ENCODE measurements around the gene KIAA1755.

KIAA1755 gene

DNA sequence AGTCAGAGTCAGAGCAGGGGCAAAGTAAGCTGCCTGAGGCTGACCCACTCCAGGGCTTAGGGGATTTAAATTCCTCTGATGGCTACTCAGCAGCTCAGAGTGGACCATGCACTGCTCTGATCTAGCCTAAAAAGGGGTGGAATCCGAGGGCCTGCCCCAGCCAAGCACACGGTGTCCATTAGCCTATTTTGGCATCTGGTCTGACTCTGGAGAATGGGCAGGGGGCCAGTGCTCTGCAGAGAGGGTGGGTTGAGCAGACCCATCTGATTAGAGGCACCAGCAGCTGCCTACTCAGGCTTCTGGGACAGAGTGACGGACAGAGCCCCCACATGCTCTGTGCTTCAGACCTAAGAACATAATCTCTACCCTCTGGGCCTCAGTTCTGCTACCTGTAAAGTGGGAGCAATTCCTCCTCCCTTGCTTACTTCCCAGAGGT is 69.6 kb downstream of the KIAA1755 start:
- peaks cover 2% of the 10 kb centered on the region for H3K27me3 Mint-ChIP-seq

DNA sequence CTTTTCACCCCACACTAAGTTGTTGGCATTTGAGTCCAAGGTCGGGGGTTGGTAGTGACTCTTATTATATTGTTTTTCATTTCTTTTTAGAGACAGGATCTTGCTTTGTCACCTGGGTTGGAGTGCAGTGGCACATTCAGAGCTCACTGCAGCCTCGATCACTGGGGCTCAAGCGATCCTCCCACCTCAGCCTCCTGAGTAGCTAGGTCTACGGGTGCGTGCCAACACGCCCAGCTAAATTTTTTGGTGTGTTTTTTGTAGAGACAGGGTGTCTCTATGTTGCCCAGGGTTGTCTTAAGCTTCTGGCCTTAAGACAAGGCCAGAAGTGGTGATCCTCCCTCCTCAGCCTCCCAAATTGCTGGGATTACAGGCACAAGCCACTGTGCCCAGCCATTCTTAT is 70.4 kb downstream of the KIAA1755 start:
- Mint-ChIP-seq H3K27ac (no peak overlapping the region), H3K9me3 (ENCODE audit: low read depth) (no peaks in the 10 kb centered on the region)

More for the DNA sequence above, 69.6 kb downstream of the KIAA1755 start:
- H3K9me3 Mint-ChIP-seq (ENCODE audit: low read depth): no peaks in the 10 kb centered on the region
- H3K4me3 Mint-ChIP-seq: no peak overlapping the region
- no peak overlapping the region for H3K27ac Mint-ChIP-seq
- H3K4me1 Mint-ChIP-seq (ENCODE audit: low read depth): no peaks in the 10 kb centered on the region
- H3K36me3 Mint-ChIP-seq: no peaks in the 10 kb centered on the region

DNA sequence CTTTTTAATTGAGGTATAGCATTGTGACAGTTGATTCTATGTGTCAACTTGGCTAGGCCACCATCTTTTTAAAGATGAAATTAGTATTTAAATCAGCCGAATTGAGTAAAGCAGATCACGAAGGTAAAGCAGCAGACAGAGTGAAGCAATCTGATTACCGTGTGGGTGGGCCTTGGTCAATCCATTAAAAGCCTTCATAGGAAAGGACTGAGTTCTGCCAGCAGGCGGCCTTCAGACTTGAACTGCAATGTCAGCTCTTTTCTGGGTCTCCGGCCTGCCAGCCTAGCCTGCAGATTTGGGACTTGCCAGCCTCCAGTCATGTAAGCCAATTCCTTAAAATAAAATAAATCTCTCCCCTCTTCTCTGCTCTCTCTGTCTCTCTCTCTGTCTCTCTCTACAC is 73.0 kb downstream of the KIAA1755 start:
- H3K4me3 Mint-ChIP-seq: no peak overlapping the region
- no peaks in the 10 kb centered on the region for H3K9me3 Mint-ChIP-seq (ENCODE audit: low read depth)
- H3K4me1 Mint-ChIP-seq (ENCODE audit: low read depth): no peaks in the 10 kb centered on the region
- H3K27ac Mint-ChIP-seq: no peak overlapping the region
- H3K27me3 Mint-ChIP-seq: peaks cover 7% of the 10 kb centered on the region
- H3K36me3 Mint-ChIP-seq: no peaks in the 10 kb centered on the region

More for the DNA sequence above, 70.4 kb downstream of the KIAA1755 start:
- H3K36me3 Mint-ChIP-seq: no peaks in the 10 kb centered on the region
- no peaks in the 10 kb centered on the region for H3K4me1 Mint-ChIP-seq (ENCODE audit: low read depth)
- H3K27me3 Mint-ChIP-seq: peaks cover 3% of the 10 kb centered on the region
- H3K4me3 Mint-ChIP-seq: no peak overlapping the region

DNA sequence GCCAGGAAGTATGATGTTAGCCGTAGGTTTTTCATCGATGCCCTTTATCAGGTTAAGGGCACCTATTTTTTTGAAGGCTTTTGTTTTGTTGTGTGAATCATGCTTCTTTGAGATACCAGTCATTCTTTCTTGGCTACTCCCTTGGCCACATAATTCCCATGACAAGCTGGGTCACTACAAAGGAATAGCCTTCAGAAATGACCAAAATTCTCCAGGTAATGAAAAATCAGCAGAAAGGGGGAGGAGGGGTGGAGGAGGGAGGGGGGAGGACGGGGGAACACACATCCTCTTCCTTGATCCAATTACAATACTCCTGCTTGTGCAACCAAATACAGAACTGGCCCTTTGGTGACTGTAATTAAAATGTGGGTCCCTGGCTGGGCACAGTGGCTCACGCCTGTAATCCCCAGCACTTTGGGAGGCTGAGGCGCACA is 73.7 kb downstream of the KIAA1755 start:
- no peaks in the 10 kb centered on the region for H3K9me3 Mint-ChIP-seq (ENCODE audit: low read depth)
- no peak overlapping the region for H3K27ac Mint-ChIP-seq
- peaks cover 7% of the 10 kb centered on the region for H3K27me3 Mint-ChIP-seq

DNA sequence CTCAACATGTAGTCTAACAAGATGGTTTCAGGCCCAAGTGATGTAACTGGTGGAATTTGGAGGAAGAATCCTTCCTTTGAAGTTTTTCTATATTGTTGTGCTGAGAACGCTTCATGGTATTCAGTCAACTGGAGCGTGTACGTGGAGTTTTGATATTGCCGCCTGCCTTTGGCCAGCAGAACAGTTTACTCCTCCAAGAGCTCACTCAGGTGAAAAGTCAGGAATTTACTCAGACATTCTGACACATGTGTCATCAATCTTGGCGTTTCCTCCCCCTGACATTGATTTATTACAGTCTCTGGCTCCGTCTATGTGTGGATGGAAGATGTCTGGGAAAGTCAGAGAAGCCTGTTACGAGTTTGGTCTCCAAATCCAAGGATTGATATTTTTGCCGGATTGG is 76.4 kb downstream of the KIAA1755 start:
- Mint-ChIP-seq H3K27me3 (peaks cover 9% of the 10 kb centered on the region), H3K9me3 (ENCODE audit: low read depth) (no peaks in the 10 kb centered on the region), H3K36me3 (no peaks in the 10 kb centered on the region), H3K27ac (no peak overlapping the region), H3K4me1 (ENCODE audit: low read depth) (no peaks in the 10 kb centered on the region), H3K4me3 (no peak overlapping the region)

More for the DNA sequence above, 73.7 kb downstream of the KIAA1755 start:
- H3K36me3 Mint-ChIP-seq: no peaks in the 10 kb centered on the region
- no peak overlapping the region for H3K4me3 Mint-ChIP-seq
- no peaks in the 10 kb centered on the region for H3K4me1 Mint-ChIP-seq (ENCODE audit: low read depth)

DNA sequence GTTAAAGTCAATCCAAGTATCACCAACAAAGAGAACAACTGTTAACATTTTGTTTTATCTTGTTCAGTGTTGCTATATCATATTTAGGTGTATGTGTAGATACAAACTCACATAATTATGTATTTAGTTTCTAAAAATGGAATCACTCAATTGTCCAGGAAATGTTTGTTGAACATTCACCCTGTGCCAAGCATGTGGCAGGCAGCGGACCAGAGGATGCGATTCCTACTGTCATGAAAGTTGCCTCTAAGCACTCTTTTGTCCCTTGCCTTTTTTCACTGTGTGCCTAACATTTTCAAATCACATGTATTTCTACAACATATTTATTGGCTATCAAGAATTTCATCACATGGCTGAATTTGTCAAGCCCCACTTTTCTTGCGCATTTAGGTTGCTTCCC is 78.6 kb downstream of the KIAA1755 start:
- H3K4me1 Mint-ChIP-seq (ENCODE audit: low read depth): no peaks in the 10 kb centered on the region
- H3K9me3 Mint-ChIP-seq (ENCODE audit: low read depth): no peaks in the 10 kb centered on the region
- no peak overlapping the region for H3K27ac Mint-ChIP-seq
- no peaks in the 10 kb centered on the region for H3K36me3 Mint-ChIP-seq
- peaks cover 13% of the 10 kb centered on the region for H3K27me3 Mint-ChIP-seq
- no peak overlapping the region for H3K4me3 Mint-ChIP-seq

DNA sequence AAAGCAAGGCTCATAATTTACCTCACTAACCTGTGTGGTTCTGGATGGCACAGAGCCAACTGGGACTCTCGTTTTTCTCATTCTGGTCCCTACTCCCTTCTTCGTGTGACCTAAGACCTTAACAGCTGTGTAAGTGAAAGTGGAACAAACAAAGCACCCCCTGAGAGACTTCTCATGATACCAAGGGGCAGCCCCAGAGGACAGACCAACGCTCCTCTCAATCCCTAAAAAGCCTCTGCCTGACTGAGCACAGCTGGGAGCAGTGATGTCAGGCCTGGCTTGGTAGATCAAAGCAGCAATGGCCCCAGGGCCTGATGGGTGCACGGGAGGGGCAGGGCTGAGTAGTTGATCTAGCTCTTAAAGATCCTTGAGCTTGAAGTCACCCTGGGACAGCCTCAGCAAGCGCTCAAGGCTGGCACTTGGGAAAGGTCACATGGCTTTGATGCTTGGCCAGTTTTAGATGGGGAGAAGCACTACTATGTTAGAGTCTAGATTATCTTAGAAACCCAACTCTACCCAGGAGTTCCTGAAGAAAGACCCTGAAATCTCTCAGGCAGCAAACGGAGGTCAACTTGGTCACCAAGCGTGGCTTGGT is 79.2 kb downstream of the KIAA1755 start:
- no peaks in the 10 kb centered on the region for H3K9me3 Mint-ChIP-seq (ENCODE audit: low read depth)
- H3K27ac Mint-ChIP-seq: no peak overlapping the region
- no peaks in the 10 kb centered on the region for H3K36me3 Mint-ChIP-seq
- H3K27me3 Mint-ChIP-seq: peaks cover 13% of the 10 kb centered on the region
- no peaks in the 10 kb centered on the region for H3K4me1 Mint-ChIP-seq (ENCODE audit: low read depth)
- H3K4me3 Mint-ChIP-seq: no peak overlapping the region

DNA sequence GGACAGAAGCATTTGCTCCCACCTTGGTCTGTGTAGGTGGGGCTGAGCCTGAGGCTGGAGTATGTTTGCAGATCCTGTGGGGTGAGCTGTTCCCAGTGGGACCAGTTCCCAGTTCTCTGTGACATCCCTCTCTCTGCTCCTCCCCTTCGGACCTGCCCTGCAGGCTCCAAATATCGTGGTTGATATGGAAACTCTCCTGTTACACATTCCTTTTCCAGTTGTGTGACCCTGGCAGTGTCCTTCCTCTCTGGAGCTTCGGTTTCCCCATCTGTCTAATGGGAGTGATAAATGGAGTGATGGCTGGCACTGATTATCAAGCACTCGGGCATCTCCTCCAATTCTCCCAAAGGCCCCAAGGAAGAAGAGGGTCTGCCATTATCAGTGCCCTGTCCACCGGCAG is 79.8 kb downstream of the KIAA1755 start:
- no peak overlapping the region for H3K4me3 Mint-ChIP-seq
- H3K36me3 Mint-ChIP-seq: no peaks in the 10 kb centered on the region
- no peaks in the 10 kb centered on the region for H3K4me1 Mint-ChIP-seq (ENCODE audit: low read depth)
- H3K27me3 Mint-ChIP-seq: peaks cover 12% of the 10 kb centered on the region
- no peaks in the 10 kb centered on the region for H3K9me3 Mint-ChIP-seq (ENCODE audit: low read depth)
- no peak overlapping the region for H3K27ac Mint-ChIP-seq

DNA sequence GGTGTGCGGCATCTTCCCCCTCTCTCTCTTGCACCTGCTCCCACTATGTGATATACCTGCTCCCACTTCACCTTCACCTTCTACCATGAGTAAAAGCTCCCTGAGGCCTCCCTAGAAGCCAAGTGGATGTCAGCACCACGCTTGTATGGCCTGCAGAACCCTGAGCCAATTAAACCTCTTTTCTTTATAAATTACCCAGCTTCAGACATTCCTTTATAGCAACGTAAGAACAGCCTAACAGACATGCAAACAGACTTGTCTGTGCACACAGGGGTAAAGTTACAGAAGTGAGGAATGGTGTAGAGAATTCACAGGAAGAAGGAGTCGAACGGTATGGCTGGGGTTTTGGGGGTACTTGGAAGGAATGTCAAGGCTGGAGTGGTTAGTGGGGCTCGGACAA is 80.7 kb downstream of the KIAA1755 start:
- peaks cover 11% of the 10 kb centered on the region for H3K27me3 Mint-ChIP-seq

DNA sequence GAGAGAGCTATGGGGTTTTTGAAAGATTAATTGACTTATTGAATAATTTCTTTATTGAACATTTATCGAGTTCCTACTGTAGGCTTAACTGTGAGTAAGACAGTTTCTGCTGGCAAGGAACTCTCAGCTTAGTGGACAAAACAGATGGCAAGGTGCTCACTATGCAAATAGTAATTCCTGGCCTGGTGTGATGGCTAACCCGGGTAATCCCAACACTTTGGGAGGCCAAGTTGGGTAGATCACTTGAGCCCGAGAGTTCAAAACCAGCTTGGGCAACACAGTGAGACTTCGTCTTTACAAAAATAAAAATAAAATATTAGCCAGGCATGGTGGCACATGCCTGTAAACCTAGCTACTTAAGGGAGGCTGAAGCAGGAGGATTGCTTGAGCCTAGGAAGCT is 82.0 kb downstream of the KIAA1755 start:
- Mint-ChIP-seq H3K9me3 (ENCODE audit: low read depth) (no peaks in the 10 kb centered on the region), H3K27me3 (peaks cover 9% of the 10 kb centered on the region), H3K4me3 (no peak overlapping the region), H3K36me3 (no peaks in the 10 kb centered on the region), H3K4me1 (ENCODE audit: low read depth) (no peaks in the 10 kb centered on the region), H3K27ac (no peak overlapping the region)

More for the DNA sequence above, 80.7 kb downstream of the KIAA1755 start:
- Mint-ChIP-seq H3K4me3 (no peak overlapping the region), H3K27ac (no peak overlapping the region), H3K4me1 (ENCODE audit: low read depth) (no peaks in the 10 kb centered on the region), H3K36me3 (no peaks in the 10 kb centered on the region), H3K9me3 (ENCODE audit: low read depth) (no peaks in the 10 kb centered on the region)

DNA sequence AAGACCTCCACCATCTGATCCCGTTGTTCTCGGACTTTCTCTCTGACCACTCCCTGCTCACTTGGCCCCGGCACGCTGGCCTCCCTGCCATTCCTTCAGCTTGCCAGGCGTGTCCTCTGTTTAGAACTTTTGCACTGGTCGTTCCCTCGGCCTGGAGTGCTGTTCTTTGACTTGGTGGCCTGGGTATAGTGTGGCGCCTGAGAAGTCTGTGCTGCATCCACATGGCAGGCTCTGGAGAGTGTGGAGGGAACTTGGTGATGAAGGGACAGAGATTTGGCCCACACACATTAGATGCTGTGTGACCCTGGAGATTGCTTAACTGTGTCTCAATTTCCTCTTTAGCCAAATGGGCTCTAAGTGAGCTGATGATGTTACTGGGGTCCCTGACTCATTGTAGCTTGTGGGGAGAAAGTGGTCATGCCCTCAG is 82.5 kb downstream of the KIAA1755 start:
- Mint-ChIP-seq H3K9me3 (ENCODE audit: low read depth) (no peaks in the 10 kb centered on the region), H3K27ac (no peak overlapping the region), H3K4me1 (ENCODE audit: low read depth) (no peaks in the 10 kb centered on the region)

DNA sequence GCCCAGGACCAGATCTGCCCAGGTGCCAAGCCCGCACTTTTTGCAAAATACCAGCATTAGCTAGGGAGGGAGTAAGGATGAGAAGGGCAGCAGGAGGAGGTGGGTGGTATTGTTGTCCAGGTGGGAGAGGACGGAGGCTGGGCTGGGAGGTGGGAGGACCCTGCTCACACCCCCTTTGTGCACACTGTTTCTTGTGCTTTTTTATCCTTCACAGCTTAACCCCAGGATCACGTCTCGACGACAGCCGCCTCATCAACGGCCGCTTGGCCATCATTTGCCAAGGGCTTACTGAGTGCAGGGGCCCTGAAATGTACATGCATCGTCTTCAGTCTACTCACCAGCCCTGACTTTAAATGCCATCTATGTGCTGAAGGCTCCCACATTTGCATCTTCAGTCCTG is 83.3 kb downstream of the KIAA1755 start:
- Mint-ChIP-seq H3K4me3 (no peak overlapping the region), H3K9me3 (ENCODE audit: low read depth) (no peaks in the 10 kb centered on the region), H3K4me1 (ENCODE audit: low read depth) (no peaks in the 10 kb centered on the region), H3K36me3 (no peaks in the 10 kb centered on the region), H3K27ac (no peak overlapping the region), H3K27me3 (peaks cover 9% of the 10 kb centered on the region)

More for the DNA sequence above, 82.5 kb downstream of the KIAA1755 start:
- Mint-ChIP-seq H3K36me3 (no peaks in the 10 kb centered on the region), H3K27me3 (peaks cover 9% of the 10 kb centered on the region), H3K4me3 (no peak overlapping the region)

DNA sequence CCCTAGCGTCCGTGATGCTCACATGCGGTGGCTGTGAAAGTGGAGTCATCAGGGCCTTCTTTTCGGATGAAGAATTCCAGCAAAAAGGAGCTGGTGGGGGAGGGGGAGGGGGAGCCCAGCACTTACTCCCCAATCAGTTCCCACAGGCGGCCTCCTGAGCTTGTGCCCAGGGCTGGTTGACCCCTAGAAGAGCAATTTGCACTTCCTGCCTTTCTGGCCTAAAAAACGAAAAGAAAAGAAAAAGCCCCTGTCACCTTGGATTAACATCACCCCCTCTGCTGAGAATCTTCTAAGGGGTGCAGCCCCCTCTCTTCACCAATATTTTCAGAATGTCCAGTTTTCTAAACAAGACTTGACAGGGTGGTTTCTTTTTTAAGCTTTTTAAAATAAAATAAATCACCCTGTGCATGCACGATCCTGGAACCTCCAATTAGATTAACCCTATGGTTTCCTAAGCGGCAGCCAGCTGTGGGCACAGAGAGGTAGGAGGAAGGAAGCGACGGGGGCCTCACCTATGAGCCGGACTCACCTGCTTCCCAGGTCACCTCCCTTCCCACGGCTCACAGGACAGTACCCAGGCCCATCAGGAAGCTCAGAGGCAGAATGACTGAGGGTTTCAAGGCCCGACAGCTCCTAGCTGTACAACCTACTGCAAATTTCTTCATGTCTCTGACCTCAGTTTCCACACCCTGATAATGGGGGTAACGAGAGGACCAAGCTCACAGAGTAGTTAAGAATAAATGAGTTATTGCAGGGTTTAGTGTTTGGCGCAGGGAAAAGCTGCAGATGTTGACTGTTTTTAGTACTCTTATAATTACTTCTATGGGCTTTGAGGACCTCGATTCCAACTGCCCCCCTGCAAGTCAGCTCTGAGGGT is 85.0 kb downstream of the KIAA1755 start:
- Mint-ChIP-seq H3K27me3 (peaks cover 9% of the 10 kb centered on the region), H3K9me3 (ENCODE audit: low read depth) (no peaks in the 10 kb centered on the region), H3K27ac (no peak overlapping the region), H3K36me3 (no peaks in the 10 kb centered on the region), H3K4me3 (no peak overlapping the region), H3K4me1 (ENCODE audit: low read depth) (no peaks in the 10 kb centered on the region)

DNA sequence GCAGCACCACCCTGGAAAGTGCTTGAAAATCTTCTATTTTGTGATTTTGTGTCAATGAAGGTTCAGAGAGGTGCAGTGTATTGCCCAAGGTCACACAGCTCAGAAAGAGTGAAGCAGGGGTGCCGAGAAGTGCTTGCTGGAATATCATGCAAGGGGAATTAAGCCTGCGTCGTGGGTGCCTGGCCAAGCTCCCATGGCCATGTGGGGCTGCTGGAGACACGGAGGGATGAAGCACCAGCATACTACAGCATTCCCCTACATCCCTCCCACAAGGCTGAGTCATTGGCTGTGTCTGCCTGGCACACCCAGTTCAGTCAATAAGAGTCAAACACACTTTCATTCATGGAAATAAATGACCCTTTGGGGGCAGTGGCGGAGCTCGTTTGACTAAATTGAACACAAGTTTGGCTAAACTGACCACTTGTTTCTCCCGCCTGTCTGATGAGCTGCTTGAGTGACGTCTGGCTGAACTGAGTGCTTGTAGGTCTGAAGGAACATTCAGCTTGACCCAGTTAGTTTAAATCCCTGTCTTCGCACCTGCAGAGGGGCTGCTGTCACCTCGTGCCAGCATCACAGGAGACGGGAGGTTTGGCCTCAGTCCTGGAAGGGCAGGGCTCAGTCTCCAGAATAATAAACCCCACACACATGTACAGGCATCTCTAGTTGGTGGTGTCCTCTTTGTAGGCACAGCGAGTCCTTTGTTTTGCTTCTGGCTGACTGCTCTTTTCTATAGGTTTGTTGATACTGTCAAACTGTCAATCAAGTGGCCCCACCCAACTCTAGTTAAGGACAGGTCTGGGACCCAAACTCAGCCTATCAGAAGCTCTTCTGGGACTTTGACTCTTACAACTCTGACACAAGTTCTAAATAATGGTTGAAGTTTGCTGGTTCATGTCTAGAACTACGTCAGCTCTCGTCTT is 87.0 kb downstream of the KIAA1755 start:
- Mint-ChIP-seq H3K36me3 (no peaks in the 10 kb centered on the region), H3K27me3 (peaks cover 3% of the 10 kb centered on the region), H3K9me3 (ENCODE audit: low read depth) (no peaks in the 10 kb centered on the region), H3K4me3 (no peak overlapping the region), H3K27ac (no peak overlapping the region), H3K4me1 (ENCODE audit: low read depth) (peaks cover 2% of the 10 kb centered on the region)

DNA sequence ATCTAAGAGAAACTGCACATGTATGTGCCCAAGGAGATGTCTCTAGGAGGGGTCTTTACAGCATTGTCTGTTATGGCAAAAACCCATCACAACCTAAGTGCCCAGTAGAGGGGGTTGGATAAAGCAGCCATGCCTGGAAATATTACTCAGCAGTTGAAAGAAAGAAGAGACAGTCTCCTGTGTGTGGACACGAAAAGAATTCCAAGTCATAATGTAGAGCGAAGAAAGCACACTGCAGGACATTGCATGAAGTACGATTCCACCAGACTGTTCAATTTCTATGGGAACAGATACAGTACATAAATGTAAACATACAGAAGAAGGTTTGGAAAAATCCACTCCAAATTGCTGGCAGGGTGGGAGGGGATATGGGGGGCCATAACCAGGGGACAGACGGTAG is 88.1 kb downstream of the KIAA1755 start:
- Mint-ChIP-seq H3K4me3 (no peak overlapping the region), H3K27me3 (no peaks in the 10 kb centered on the region), H3K9me3 (ENCODE audit: low read depth) (no peaks in the 10 kb centered on the region), H3K36me3 (no peaks in the 10 kb centered on the region), H3K27ac (no peak overlapping the region), H3K4me1 (ENCODE audit: low read depth) (peaks cover 2% of the 10 kb centered on the region)
